ENCODE results near the gene CST2. TPM values are rescaled to one million over a fixed set of nuclear protein-coding genes. Genes with fewer than 3 reads are reported as not detected.

Gene CST2
- total and polyA plus RNA-seq, 4 donors: not detected

- Histone ChIP-seq H3K27me3 (ENCODE audit: control insufficient read depth in 4 of 4, insufficient read depth in 4 of 4, low read length in 3 of 4) (no peaks in the 10 kb centered on the region), H3K4me3 (ENCODE audit: low read depth in 1 of 3, low read length in 3 of 3) (no peak overlapping the region), H3K4me1 (ENCODE audit: control insufficient read depth in 4 of 4, insufficient read depth in 4 of 4, low read length in 3 of 4) (no peaks in the 10 kb centered on the region), H3K9me3 (ENCODE audit: control insufficient read depth in 4 of 4, low read length in 3 of 4) (peaks cover 0 to 1% (median 0%) of the 10 kb centered on the region in 4 donors), H3K36me3 (ENCODE audit: control insufficient read depth in 4 of 4, insufficient read depth in 3 of 4, low read depth in 1 of 4, low read length in 3 of 4) (no peaks in the 10 kb centered on the region), H3K9ac (ENCODE audit: low read depth in 1 of 2, low read length in 2 of 2) (no peak overlapping the region), H3K27ac (ENCODE audit: low read depth in 1 of 2, low read length in 2 of 2) (no peak overlapping the region)
- no peak for DNase-seq (ENCODE audit: low spot score)
- TF ChIP-seq TAF1 (conservative IDR thresholded peaks at IDR 0.05) (no peak), SP1 (IDR thresholded peaks at IDR 0.05) (no peak), HNF4A (conservative IDR thresholded peaks at IDR 0.05) (no peak), HNF4G (IDR thresholded peaks at IDR 0.05) (no peak), ATF3 (IDR thresholded peaks at IDR 0.05) (no peak), REST (IDR thresholded peaks at IDR 0.05) (no peak), EGR1 (IDR thresholded peaks at IDR 0.05; ENCODE audit: low read depth in 2 of 2) (no peak), GABPA (IDR thresholded peaks at IDR 0.05 in 1 of 2, conservative IDR thresholded peaks at IDR 0.05 in 1 of 2) (no peak), ZBTB33 (IDR thresholded peaks at IDR 0.05) (no peak), FOXA1 (IDR thresholded peaks at IDR 0.05) (no peak), NR2F2 (IDR thresholded peaks at IDR 0.05) (no peak), YY1 (IDR thresholded peaks at IDR 0.05) (no peak), RAD21 (IDR thresholded peaks at IDR 0.05) (no peak), CTCF (IDR thresholded peaks at IDR 0.05; ENCODE audit: low read depth, low read length, missing input control) (no peak), FOXA2 (IDR thresholded peaks at IDR 0.05) (no peak), MAX (IDR thresholded peaks at IDR 0.05) (no peak), JUND (IDR thresholded peaks at IDR 0.05) (no peak), RXRA (IDR thresholded peaks at IDR 0.05) (no peak)
- 89% methylated on average over 7 of the region's 7 CpGs for WGBS
Measured at GRCh38 chr20:23794065-23794464, 32.5 kb downstream of the CST2 start.
